Subcutaneous adipose tissue (tissue), 4 donors: ENCODE data around the gene ZSWIM1. TPM values are rescaled to one million over a fixed set of nuclear protein-coding genes. Genes with fewer than 3 reads are reported as not detected.

Experiments used
- total RNA-seq, 4 donors: library from RNA; depleted of rRNA; stranded (reverse); fragments of >200 nt; gene quantifications; one replicate each; pipeline ENCODE4 v1.1.0, GENCODE V29; 2016
- TF ChIP-seq, protein P1 (sequence below): fragments of 450-650 bp; IDR thresholded peaks from one replicate; pipeline ENCODE4 v1.5.1; 2016; ENCODE audit warnings: low read depth, mild to moderate bottlenecking, control low read depth, antibody characterized with exemption, moderate library complexity

ZSWIM1 gene
- 1 to 10 TPM; 5.9 to 7.0 (median 6.7) TPM for total RNA-seq

DNA sequence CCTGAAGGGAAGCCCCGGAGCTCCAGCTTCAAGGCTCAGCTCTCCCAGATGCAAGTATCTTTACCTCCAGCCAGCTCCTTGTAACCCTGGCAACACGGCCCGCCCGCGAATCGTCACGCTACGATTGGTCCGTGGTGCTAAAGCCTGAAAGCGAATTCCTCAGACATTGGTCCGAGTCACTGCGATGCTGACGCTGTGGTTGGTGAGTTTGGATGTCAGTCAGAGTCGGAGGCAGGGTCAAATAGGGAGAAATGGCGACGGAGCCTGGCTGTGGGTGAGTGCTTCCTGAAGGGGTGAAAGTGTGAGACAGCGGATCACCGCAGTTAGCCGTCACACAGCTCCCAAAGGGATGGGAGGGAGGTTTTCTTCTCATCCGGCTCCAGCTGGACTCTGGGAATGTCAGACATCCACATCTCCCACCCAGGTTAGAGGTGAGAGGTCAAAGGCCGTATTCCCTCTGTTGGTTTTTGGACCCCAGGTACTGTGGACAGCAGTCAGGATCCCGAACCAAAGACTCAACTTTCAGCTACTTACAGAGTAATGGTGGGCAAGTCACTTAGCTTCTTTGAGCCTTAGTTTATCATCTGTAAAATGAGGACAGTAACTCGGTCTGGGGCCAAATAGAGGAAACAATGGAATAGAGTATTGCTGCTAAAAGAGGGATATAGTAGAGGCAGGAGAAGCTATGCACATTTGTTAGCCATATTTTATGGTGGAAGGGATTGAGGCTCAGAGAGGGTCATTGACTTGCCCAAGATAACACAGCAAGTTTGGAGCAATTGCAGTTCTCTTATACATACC, at the start of gene ZSWIM1:
TSS of gene ZSWIM1 (plus strand) at position 240 of the 801 bp plus-strand sequence. CDS start 1,366 bp downstream, outside the sequence.
- TF ChIP-seq, protein P1, sequence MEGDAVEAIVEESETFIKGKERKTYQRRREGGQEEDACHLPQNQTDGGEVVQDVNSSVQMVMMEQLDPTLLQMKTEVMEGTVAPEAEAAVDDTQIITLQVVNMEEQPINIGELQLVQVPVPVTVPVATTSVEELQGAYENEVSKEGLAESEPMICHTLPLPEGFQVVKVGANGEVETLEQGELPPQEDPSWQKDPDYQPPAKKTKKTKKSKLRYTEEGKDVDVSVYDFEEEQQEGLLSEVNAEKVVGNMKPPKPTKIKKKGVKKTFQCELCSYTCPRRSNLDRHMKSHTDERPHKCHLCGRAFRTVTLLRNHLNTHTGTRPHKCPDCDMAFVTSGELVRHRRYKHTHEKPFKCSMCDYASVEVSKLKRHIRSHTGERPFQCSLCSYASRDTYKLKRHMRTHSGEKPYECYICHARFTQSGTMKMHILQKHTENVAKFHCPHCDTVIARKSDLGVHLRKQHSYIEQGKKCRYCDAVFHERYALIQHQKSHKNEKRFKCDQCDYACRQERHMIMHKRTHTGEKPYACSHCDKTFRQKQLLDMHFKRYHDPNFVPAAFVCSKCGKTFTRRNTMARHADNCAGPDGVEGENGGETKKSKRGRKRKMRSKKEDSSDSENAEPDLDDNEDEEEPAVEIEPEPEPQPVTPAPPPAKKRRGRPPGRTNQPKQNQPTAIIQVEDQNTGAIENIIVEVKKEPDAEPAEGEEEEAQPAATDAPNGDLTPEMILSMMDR: no peak

- TF ChIP-seq, protein P1: no peak
Measured at GRCh38 chr20:45832619-45833018, 48.4 kb upstream of the ZSWIM1 start.

DNA sequence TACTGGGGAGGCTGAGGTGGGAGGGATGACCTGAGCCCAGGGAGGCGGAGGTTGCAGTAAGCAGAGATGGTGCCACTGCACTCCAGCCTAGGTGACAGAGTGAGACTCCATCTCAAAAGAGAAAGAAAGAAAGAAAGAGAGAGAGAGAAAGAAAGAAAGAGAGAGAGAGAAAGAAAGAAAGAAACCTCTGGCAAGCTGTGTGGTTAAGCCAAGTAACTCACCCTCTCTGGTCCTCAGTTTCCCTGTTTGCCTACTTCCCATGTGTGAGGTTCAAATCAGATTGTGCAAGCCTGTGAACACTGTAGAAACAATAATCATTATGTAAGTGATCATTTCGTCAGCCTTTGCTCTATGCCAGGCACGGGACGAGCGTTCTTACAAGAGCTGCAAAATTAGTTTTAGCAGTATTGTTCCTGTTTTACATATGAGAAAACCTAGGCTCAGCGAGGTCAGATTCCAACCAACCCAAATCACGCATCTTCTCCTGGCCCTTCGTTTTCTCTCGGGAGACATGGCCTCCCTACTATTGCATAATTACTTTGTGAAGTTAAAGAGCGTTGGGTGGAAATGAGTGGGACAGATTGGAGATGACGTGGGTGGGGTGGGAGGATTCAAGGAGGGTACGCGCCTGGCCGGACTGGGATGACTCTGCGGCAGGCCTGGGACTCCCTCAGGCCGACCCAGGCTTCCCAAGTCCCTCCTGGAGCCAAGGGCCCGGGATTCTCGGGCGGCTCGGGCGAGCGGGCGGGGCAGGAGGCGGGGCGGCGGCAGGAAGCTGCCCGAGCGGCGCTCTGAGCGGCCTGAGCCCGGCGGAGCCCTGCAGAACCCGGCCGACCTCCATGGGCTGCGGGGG, 47.8 kb upstream of the ZSWIM1 start, which contains the start of gene SNX21:
TSS of gene SNX21 (plus strand) at position 770 of the 853 bp plus-strand sequence. CDS start 121 bp downstream, outside the sequence.
- TF ChIP-seq, protein P1: no peak

DNA sequence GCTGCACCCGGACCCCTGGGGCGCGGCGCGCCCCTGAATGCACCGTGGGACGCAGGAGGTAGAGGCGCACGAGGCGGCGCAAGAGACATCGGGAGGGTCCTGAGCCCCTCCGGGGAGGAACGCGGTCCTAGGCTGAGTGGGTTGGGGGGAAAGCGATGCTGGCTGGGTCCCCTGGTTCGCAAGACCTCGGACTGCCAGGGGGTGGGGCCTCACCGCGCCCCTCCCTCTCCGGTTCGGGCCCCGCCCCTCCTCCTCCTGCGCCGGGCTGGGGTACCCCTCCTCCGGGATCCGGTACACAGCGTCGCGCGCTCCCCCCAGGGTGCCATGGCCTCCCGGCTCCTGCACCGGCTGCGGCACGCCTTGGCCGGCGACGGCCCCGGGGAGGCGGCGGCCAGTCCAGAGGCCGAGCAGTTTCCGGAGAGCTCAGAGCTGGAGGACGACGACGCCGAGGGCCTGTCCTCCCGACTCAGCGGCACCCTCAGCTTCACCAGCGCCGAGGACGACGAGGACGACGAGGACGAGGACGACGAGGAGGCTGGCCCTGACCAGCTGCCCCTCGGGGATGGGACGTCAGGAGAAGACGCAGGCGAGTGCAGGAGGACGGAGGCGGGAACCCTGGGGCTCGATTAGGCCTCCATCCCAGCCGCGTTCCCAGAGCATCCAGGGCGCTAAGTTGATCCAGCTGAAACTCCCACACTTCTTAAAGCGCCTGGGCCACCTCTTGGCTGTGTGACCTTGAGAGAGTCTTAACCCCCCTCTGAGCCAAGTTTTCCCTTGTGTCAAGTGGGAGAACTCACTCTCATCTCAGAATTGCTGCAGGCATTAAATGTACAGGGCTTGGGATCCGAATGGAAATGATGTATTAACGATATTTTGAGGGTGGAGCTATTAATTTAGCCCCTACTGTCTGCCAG, 46.9 kb upstream of the ZSWIM1 start:
- TF ChIP-seq, protein P1: no peak

DNA sequence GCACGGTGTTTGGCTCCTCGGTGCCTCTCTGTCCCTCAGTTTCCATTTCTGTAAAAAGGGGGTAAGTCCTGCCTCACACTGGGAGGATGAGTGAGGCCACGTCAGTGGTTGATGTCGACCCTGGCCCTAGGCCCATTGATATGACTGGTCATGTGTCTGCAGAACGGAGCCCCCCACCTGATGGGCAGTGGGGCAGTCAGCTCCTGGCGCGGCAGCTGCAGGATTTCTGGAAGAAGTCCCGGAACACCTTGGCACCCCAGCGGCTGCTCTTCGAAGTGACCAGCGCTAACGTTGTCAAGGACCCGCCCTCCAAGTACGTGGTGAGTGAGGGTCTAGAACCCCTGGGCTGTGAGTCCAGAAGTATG, 46.2 kb upstream of the ZSWIM1 start:
- TF ChIP-seq, protein P1: no peak

DNA sequence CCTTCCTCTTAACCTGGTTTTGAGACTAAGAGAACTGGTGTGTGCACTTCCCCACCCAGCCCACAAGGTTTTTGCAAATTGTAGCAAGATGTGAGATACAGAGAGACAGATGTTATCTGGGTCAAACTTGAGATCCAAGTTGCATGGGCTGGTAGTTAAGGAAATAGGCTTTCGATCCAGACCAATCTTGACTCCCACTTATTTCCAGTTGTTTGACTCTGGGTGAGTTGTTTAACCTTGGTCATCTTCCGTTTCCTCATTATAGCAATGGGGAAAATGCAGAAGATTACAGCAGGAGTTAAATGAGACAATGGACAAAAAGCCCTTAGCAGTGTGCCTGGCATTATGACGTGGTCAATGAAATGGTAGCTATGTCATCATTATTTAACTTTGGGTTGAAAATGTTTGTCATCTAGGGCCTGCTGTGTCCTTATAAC, 45.7 kb upstream of the ZSWIM1 start:
- TF ChIP-seq, protein P1: no peak
